ENCODE measurements around the gene TRPV2.

GRCh38 chr17:16417399-16417798 is 2.0 kb downstream of the TRPV2 start:
- TF ChIP-seq FOXP2 (optimal IDR thresholded peaks at IDR 0.05; ENCODE audit: borderline replicate concordance, extremely low read depth, extremely low read length, insufficient read depth) (no peak), SIN3A (IDR thresholded peaks at IDR 0.05; ENCODE audit: borderline replicate concordance, insufficient read depth, low read length) (no peak), TAF1 (IDR thresholded peaks at IDR 0.05; ENCODE audit: borderline replicate concordance, insufficient read depth, low read length) (no peak)

Data from PFSK-1 (cell line).